Naive thymus-derived CD4-positive, alpha-beta T cell (primary cell): Measurements from ENCODE around the gene CSNK2A1. TPM values are rescaled to one million over a fixed set of nuclear protein-coding genes. Genes with fewer than 3 reads are reported as not detected.
"Not testable (repeated sequence)": the region's sequence is repeated elsewhere in the genome, so short reads cannot be mapped to it uniquely, and the experiment has no call there.

Experiments
- ATAC-seq: fragments of 150-1000 bp; cut with Tn5 transposase; 2 replicates; pipeline ENCODE4 v1.10.0; 2021; ENCODE audit warnings: mild to moderate bottlenecking, moderate library complexity
- CTCF ChIA-PET: fragments of 350-600 bp; sonication (Branson Sonifier 250); formaldehyde crosslinking; loops from one replicate; lab custom pipeline; 2021; ENCODE audit warnings: antibody characterized with exemption; lab: Charles Lee
- POLR2A ChIA-PET: fragments of 350-600 bp; sonication (Branson Sonifier 250); formaldehyde crosslinking; loops from one replicate; lab custom pipeline; 2021; ENCODE audit warnings: antibody characterized with exemption, inconsistent platforms; lab: Charles Lee
- DNase-seq, 9 donors: peaks; one replicate each; pipeline versions ENCODE4 v3.0.0 to v3.0.0-alpha.2; 2020 to 2022; ENCODE audit warnings: mixed read lengths in 1 of 9
- H3K27ac ChIP-seq: one replicate; pipeline ENCODE4 v1.7.0; 2013; ENCODE audit warnings: mild to moderate bottlenecking, low read depth, low read length, moderate library complexity
- H3K27me3 ChIP-seq, 2 donors: one replicate each; pipeline ENCODE4 v1.7.0; 2013; ENCODE audit warnings: low read length in 2 of 2, mild to moderate bottlenecking in 2 of 2, moderate library complexity in 2 of 2; ENCODE audit not compliant: control insufficient read depth in 2 of 2, insufficient read depth in 2 of 2
- H3K36me3 ChIP-seq, 3 experiments: 1 replicate in 2 of 3; 2 replicates in 1 of 3; pipeline ENCODE4 v1.7.0; 2013; ENCODE audit warnings: low read length in 3 of 3, mild to moderate bottlenecking in 3 of 3, moderate library complexity in 1 of 3; ENCODE audit not compliant: insufficient read depth in 3 of 3, control insufficient read depth in 2 of 3
- H3K4me1 ChIP-seq, 2 donors: one replicate each; pipeline ENCODE4 v1.7.0; 2013; ENCODE audit warnings: low read length in 2 of 2, mild to moderate bottlenecking in 2 of 2, moderate library complexity in 1 of 2; ENCODE audit not compliant: control insufficient read depth in 2 of 2, insufficient read depth in 2 of 2
- H3K4me3 ChIP-seq: 2 replicates; pipeline ENCODE4 v1.7.0; 2013; ENCODE audit warnings: mild to moderate bottlenecking, low read length
- H3K9me3 ChIP-seq, 3 experiments: 1 replicate in 2 of 3; 2 replicates in 1 of 3; pipeline ENCODE4 v1.7.0; 2013; ENCODE audit warnings: low read length in 3 of 3; ENCODE audit not compliant: control insufficient read depth in 2 of 3
- H3K27ac Mint-ChIP-seq, 9 donors: one replicate each; pipeline ENCODE4 v1.8.0; 2020 to 2022; ENCODE audit warnings: mixed read lengths in 9 of 9, mild to moderate bottlenecking in 8 of 9, moderate library complexity in 5 of 9, inconsistent platforms in 2 of 9
- H3K27me3 Mint-ChIP-seq, 5 donors: one replicate each; pipeline ENCODE4 v1.8.0; 2021 to 2022; ENCODE audit warnings: mixed read lengths in 5 of 5, mild to moderate bottlenecking in 1 of 5
- H3K36me3 Mint-ChIP-seq, 5 donors: one replicate each; pipeline ENCODE4 v1.8.0; 2020 to 2022; ENCODE audit warnings: mixed read lengths in 5 of 5, mild to moderate bottlenecking in 3 of 5, inconsistent platforms in 1 of 5
- H3K4me1 Mint-ChIP-seq, 7 donors: one replicate each; pipeline ENCODE4 v1.8.0; 2020 to 2022; ENCODE audit warnings: mixed read lengths in 7 of 7, mild to moderate bottlenecking in 3 of 7, inconsistent platforms in 1 of 7
- H3K4me3 Mint-ChIP-seq, 10 donors: one replicate each; pipeline ENCODE4 v1.8.0; 2020 to 2022; ENCODE audit warnings: mild to moderate bottlenecking in 10 of 10, mixed read lengths in 10 of 10, moderate library complexity in 6 of 10, inconsistent platforms in 2 of 10
- H3K9me3 Mint-ChIP-seq, 11 donors: one replicate each; pipeline ENCODE4 v1.8.0; 2020 to 2022; ENCODE audit warnings: mixed read lengths in 11 of 11, mild to moderate bottlenecking in 4 of 11, inconsistent platforms in 1 of 11, moderate library complexity in 1 of 11
- intact Hi-C, 2 donors: fragments of 100-400 bp; cut with micrococcal nuclease; formaldehyde crosslinking; loops; one replicate each; pipeline ENCODE4 v1.15.1; 2023
- polyA plus RNA-seq, 2 donors: library from polyadenylated mRNA; unstranded; fragments of 300-500 nt; fragmentation: Illumina TruSeq; gene quantifications; one replicate each; pipeline ENCODE4 v1.2.3, GENCODE V29; 2021
- total RNA-seq, 6 experiments: library from RNA in 5 of 6; stranded (reverse) in 5 of 6; gene quantifications; 1 replicate in 5 of 6; 2 replicates in 1 of 6; pipeline ENCODE4 v1.2.3 and lab custom pipeline; 2021 to 2026

Gene CSNK2A1
- total and polyA plus RNA-seq, 7 experiments from 2014 or later: 47.3 to 117 (median 74.5) TPM

DNA sequence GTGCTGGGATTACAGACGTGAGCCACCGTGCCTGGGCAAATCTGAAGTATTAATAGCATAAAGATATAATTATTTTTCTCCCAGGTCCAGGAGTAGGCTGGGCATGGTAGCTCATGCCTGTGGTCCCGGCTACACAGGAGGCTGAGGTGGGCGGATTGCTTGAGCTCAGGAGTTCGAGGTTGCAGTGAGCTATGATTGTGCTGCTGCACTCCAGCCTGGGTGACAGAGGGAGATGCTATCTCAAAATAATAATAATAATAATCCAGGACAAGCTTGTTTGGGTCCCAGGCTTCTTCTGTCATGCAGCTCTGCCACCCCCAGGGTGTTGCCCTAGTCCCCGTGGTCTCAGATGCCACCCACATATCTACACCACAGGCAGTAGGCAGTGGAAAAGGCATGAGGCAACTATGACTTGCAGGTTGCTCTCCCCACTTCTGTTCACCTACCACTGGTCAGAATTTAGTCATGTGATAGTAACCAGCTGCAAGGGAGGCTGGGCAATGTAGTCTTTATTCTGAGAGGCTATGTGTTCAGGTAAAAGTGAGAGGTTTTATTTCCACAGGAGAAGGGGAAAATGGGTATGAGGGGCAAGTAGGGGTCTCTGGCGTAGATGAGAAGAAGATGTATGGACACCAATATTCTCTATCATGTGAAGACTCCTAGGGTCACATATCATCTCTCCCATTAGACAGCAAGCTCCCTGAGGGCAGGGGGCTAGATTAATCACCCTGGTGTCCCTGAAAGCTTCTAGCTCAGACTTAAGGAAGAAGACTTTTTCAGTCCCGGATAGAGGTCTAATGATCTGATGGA, 40.8 kb upstream of the CSNK2A1 start:
- POLR2A ChIA-PET: no interaction called here
- H3K4me3 ChIP-seq: no peak overlapping the region
- no peaks in the 10 kb centered on the region for H3K27me3 ChIP-seq
- no peaks in the 10 kb centered on the region for H3K4me1 ChIP-seq
- H3K27ac ChIP-seq: no peak overlapping the region
- no peaks in the 10 kb centered on the region for H3K9me3 ChIP-seq
- intact Hi-C loops: no loop called here
- no peaks in the 10 kb centered on the region for H3K4me1 Mint-ChIP-seq
- peaks cover 5 to 23% (median 10%) of the 10 kb centered on the region in 5 donors for H3K27me3 Mint-ChIP-seq
- no peak for DNase-seq
- CTCF ChIA-PET: no interaction called here
- ATAC-seq: no peak
- H3K36me3 ChIP-seq: no peaks in the 10 kb centered on the region
- no peaks in the 10 kb centered on the region for H3K9me3 Mint-ChIP-seq
- H3K27ac Mint-ChIP-seq: no peak overlapping the region
- H3K4me3 Mint-ChIP-seq: no peak overlapping the region
- no peaks in the 10 kb centered on the region for H3K36me3 Mint-ChIP-seq

DNA sequence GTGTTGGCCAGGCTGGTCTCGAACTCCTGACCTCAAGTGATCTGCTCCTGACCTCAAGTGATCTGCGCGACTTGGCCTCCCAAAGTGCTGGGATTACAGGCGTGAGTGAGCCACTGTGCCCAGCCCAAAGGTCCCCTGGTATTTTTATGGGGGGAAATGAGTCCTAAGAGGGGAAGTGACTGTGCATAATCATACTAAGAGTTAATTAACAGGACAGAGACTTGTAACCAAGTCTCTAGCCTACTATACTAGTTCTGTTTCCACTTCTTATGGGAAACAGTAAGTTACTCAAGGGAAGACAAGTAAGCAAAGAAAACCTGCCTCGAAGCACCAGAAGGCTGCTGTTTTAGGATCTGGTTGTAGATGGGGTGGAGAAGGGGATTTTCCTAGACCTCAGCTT, 38.6 kb upstream of the CSNK2A1 start:
- Histone ChIP-seq H3K4me3 (no peak overlapping the region), H3K36me3 (no peaks in the 10 kb centered on the region), H3K4me1 (no peaks in the 10 kb centered on the region), H3K9me3 (no peaks in the 10 kb centered on the region), H3K27me3 (no peaks in the 10 kb centered on the region), H3K27ac (no peak overlapping the region)
- Mint-ChIP-seq H3K36me3 (no peaks in the 10 kb centered on the region), H3K4me1 (no peaks in the 10 kb centered on the region), H3K4me3 (no peak overlapping the region), H3K27ac (no peak overlapping the region), H3K9me3 (peaks cover 0 to 2% (median 0%) of the 10 kb centered on the region in 11 donors), H3K27me3 (peaks cover 5 to 17% (median 8%) of the 10 kb centered on the region in 5 donors)
- DNase-seq: no peak
- intact Hi-C loops: no loop called here
- ChIA-PET CTCF (no interaction called here), POLR2A (no interaction called here)
- no peak for ATAC-seq

DNA sequence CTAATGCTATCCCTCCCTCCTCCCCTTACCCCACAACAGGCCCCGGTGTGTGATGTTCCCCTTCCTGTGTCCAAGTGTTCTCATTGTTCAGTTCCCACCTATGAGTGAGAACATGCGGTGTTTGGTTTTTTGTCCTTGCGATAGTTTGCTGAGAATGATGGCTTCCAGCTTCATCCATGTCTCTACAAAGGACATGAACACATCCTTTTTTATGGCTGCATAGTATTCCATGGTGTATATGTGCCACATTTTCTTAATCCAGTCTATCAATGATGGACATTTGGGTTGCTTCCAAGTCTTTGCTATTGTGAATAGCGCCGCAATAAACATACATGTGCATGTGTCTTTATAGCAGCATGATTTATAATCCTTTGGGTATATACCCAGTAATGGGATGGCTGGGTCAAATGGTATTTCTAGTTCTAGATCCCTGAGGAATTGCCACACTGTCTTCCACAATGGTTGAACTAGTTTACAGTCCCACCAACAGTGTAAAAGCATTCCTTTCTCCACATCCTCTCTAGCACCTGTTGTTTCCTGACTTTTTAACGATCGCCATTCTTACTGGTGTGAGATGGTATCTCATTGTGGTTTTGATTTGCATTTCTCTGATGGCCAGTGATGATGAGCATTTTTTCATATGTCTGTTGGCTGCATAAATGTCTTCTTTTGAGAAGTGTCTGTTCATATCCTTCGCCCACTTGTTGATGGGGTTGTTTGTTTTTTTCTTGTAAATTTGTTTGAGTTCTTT, 35.5 kb upstream of the CSNK2A1 start:
- peaks cover 12 to 20% (median 14%) of the 10 kb centered on the region in 5 donors for H3K27me3 Mint-ChIP-seq
- H3K4me1 ChIP-seq, intact Hi-C loops, DNase-seq, H3K27ac ChIP-seq, H3K27me3 ChIP-seq, H3K27ac Mint-ChIP-seq, H3K36me3 ChIP-seq, H3K4me3 Mint-ChIP-seq, CTCF ChIA-PET, ATAC-seq, H3K4me3 ChIP-seq, H3K36me3 Mint-ChIP-seq, H3K9me3 Mint-ChIP-seq, H3K9me3 ChIP-seq, H3K4me1 Mint-ChIP-seq: not testable (repeated sequence)
- POLR2A ChIA-PET: interaction anchor here (1.2 kb wide), 1 partner anchor 12 kb away, joined by 3 read pairs; no protein-coding TSS in a partner anchor

DNA sequence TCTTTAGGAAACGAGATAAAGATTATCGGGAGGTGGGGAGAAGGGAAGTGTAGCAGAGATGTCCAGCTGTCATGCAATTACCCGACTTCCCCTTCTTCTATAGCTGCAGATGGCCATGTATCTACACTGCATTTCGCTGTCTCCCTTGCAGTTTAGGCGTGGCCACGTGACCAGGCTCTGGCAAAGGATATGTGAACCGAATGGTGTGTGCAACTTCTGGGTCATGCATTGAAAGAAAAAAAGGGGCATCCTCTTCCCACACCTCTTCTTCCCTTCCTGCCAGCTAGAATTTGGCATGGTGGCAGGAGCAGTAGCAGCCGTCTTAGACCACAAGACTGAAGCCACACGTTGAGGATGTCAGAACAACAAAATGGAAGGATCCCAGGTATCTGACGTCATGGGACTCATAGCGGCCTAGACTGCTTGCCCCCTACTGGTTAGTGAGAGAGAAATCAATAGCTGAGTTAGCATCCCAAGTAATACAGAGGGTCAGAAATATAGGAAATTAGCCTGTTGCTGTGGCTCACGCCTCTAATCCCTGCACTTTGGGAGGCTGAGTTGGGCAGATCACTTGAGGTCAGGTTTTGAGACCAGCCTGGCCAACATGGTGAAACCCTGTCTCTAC, 33.7 kb upstream of the CSNK2A1 start:
- DNase-seq (no peak), ATAC-seq (no peak)
- H3K27me3 Mint-ChIP-seq: peaks cover 27 to 35% (median 28%) of the 10 kb centered on the region in 5 donors
- no peak overlapping the region for H3K4me3 Mint-ChIP-seq
- Histone ChIP-seq H3K36me3 (no peaks in the 10 kb centered on the region), H3K9me3 (no peaks in the 10 kb centered on the region), H3K27ac (no peak overlapping the region), H3K4me1 (no peaks in the 10 kb centered on the region), H3K4me3 (no peak overlapping the region), H3K27me3 (peaks cover 0 to 4% of the 10 kb centered on the region in 2 donors)
- H3K9me3 Mint-ChIP-seq: peaks cover 0 to 2% (median 0%) of the 10 kb centered on the region in 11 donors
- no peaks in the 10 kb centered on the region for H3K4me1 Mint-ChIP-seq
- intact Hi-C loops: no loop called here
- ChIA-PET CTCF (no interaction called here), POLR2A (no interaction called here)
- no peaks in the 10 kb centered on the region for H3K36me3 Mint-ChIP-seq
- no peak overlapping the region for H3K27ac Mint-ChIP-seq

DNA sequence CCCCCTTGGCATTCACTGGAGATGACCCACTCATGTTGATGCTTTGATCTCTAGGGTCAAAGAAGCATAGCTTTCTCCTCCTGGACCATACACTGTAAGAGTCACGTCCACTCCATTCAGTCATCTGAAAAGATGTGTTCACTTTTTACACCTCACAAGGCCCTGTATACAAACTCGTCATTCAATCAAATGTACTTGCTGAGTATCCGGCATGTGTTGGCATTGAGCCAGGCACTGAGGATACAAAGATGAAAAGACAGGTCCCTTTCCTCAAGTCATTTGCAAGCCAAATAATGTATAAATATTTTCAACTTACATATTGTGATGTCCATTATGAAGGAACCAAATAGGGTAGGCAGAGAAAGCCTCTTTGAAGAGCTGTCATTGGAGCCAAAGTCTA, 32.6 kb upstream of the CSNK2A1 start:
- H3K4me1 Mint-ChIP-seq: no peaks in the 10 kb centered on the region
- CTCF ChIA-PET: no interaction called here
- H3K4me1 ChIP-seq: no peaks in the 10 kb centered on the region
- no peaks in the 10 kb centered on the region for H3K9me3 ChIP-seq
- no peak overlapping the region for H3K4me3 Mint-ChIP-seq
- DNase-seq (no peak), ATAC-seq (no peak)
- peaks cover 29 to 39% (median 35%) of the 10 kb centered on the region in 5 donors for H3K27me3 Mint-ChIP-seq
- H3K27me3 ChIP-seq: peaks cover 0 to 4% of the 10 kb centered on the region in 2 donors
- POLR2A ChIA-PET: no interaction called here
- no peak overlapping the region for H3K27ac Mint-ChIP-seq
- intact Hi-C loops: no loop called here
- no peaks in the 10 kb centered on the region for H3K36me3 Mint-ChIP-seq
- H3K4me3 ChIP-seq: no peak overlapping the region
- no peaks in the 10 kb centered on the region for H3K36me3 ChIP-seq
- H3K27ac ChIP-seq: no peak overlapping the region
- peaks cover 0 to 2% (median 0%) of the 10 kb centered on the region in 11 donors for H3K9me3 Mint-ChIP-seq

DNA sequence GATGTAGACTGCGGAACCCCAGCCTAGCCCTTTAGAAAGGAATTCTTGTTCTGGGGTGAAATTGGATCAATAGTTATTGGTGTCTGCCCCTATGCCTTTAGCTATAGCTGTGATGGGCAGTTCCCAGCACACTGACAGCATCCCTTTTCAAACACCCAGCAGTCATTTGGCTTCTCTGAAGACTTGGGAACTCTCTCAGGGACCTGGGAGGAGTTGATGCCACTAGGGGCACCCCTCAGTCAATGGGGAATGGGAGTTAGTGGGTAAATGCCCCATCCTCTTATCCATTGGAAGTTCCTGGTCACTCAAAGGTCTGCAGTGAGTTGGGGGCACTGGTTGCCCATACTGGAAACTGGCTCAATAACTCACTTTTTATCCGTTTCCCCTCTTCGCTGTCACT, 31.6 kb upstream of the CSNK2A1 start:
- H3K27me3 Mint-ChIP-seq: peaks cover 29 to 39% (median 35%) of the 10 kb centered on the region in 5 donors
- no peaks in the 10 kb centered on the region for H3K36me3 Mint-ChIP-seq
- no peak overlapping the region for H3K27ac ChIP-seq
- ATAC-seq (no peak), DNase-seq (no peak)
- H3K27me3 ChIP-seq: peaks cover 0 to 4% of the 10 kb centered on the region in 2 donors
- no peak overlapping the region for H3K4me3 Mint-ChIP-seq
- H3K4me1 Mint-ChIP-seq: no peaks in the 10 kb centered on the region
- H3K4me1 ChIP-seq: no peaks in the 10 kb centered on the region
- H3K9me3 Mint-ChIP-seq: peaks cover 0 to 2% (median 0%) of the 10 kb centered on the region in 11 donors
- H3K36me3 ChIP-seq: no peaks in the 10 kb centered on the region
- H3K9me3 ChIP-seq: no peaks in the 10 kb centered on the region
- ChIA-PET CTCF (no interaction called here), POLR2A (no interaction called here)
- intact Hi-C loops: no loop called here
- no peak overlapping the region for H3K4me3 ChIP-seq
- H3K27ac Mint-ChIP-seq: no peak overlapping the region
